ENCODE results near the gene EDAR.

EDAR gene

GRCh38 chr2:108868911-108869310 is 120.1 kb downstream of the EDAR start:
- no peak for DNase-seq (ENCODE audit: low spot score)
- no peak for FAIRE-seq

GRCh38 chr2:108866041-108866440 is 123.0 kb downstream of the EDAR start:
- no peak for FAIRE-seq
- no peak for DNase-seq (ENCODE audit: low spot score)

GRCh38 chr2:108858894-108859293 is 130.1 kb downstream of the EDAR start:
- DNase-seq (ENCODE audit: low spot score) (no peak), FAIRE-seq (no peak)

- no peak for DNase-seq (ENCODE audit: low spot score)
- FAIRE-seq, result no peak
These were observed 133.8 kb downstream of the EDAR start for GRCh38 chr2:108855194-108855593.

GRCh38 chr2:108854484-108854883 is 134.5 kb downstream of the EDAR start:
- DNase-seq (ENCODE audit: low spot score) (no peak), FAIRE-seq (no peak)

- no peak for DNase-seq (ENCODE audit: low spot score)
- no peak for FAIRE-seq
These were observed 135.6 kb downstream of the EDAR start for GRCh38 chr2:108853421-108853820.

- no peak for FAIRE-seq
These were observed 136.6 kb downstream of the EDAR start for GRCh38 chr2:108852375-108852774.

GRCh38 chr2:108847000-108847399 is 142.0 kb downstream of the EDAR start:
- FAIRE-seq, result no peak
- DNase-seq (ENCODE audit: low spot score), result no peak

More at GRCh38 chr2:108852375-108852774, 136.6 kb downstream of the EDAR start:
- no peak for DNase-seq (ENCODE audit: low spot score)

- DNase-seq (ENCODE audit: low spot score) (no peak), FAIRE-seq (no peak)
These were observed 143.1 kb downstream of the EDAR start for GRCh38 chr2:108845923-108846322.
